Erythroblast (primary cell): ENCODE results near the gene AGPS.
"Not testable (repeated sequence)": the region's sequence is repeated elsewhere in the genome, so short reads cannot be mapped to it uniquely, and the experiment has no call there.

ENCODE experiments used
- DNase-seq, 2 experiments: peaks; one replicate each; lab custom pipeline; 2025; lab: John Stamatoyannopoulos, UW
- GATA1 ChIP-seq: IDR thresholded peaks from 2 replicates; pipeline ENCODE4 v1.6.1; 2011; ENCODE audit warnings: low read depth, mild to moderate bottlenecking, control low read depth, low read length, moderate library complexity
- POLR2A ChIP-seq: IDR thresholded peaks from 2 replicates; pipeline ENCODE4 v1.6.1; 2011; ENCODE audit warnings: mild to moderate bottlenecking, low read length

The AGPS gene

GRCh38 chr2:177483531-177483930 lies 91.0 kb downstream of the AGPS start:
- DNase-seq: no peak
- TF ChIP-seq POLR2A (no peak), GATA1 (no peak)

- TF ChIP-seq POLR2A (no peak), GATA1 (no peak)
- no peak for DNase-seq
Observed at GRCh38 chr2:177484180-177484795, 91.7 kb downstream of the AGPS start.

DNA sequence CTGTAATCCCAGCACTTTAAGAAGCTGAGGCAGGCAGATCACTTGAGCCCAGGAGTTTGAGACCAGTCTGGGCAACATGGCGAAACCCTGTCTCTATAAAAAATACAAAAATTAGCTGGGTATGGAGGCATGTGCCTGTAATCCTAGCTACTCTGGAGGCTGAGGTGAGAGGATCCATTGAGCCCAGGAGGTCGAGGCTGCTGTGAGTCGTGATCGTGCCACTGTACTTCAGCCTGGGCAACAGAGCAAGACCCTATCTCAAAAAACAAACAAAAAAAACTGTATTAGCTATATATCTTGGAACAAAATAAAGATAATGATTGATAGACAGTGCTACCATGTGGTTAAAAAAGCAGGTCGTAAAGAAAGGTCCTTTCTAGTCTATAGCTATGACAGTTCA lies 93.1 kb downstream of the AGPS start:
- not testable (repeated sequence) for DNase-seq

DNA sequence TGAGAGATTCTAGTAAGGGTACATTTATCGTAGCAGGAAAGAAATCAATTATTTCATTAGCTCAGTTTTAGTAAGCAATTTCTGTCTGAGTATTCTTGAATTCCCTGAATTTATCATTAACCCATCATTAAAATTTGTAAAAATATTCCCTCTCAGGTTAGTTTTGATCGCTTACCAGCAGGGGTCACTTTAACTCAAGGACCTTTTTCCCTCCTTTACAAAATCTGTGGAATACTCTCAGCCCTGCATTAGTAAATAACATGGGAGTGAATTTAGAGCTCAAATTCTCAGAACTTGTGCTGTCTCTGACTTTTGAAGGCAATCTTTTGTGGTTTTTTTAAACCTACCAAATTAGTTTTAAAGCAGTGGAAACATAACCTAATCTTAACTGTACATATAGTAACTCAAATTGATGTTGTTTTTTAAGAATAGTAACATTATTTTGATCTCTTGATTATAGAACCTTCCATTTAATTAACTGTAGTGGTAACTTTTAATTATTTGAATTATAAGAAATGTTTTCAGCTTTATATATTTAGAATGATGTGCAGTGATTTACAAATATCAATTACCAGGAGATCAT lies 97.2 kb downstream of the AGPS start:
- no peak for TF ChIP-seq POLR2A
- peak; percentile 27 to 63 for DNase-seq

- no peak for TF ChIP-seq POLR2A
- no peak for TF ChIP-seq GATA1
- no peak for DNase-seq
Observed at GRCh38 chr2:177495945-177496344, 103.4 kb downstream of the AGPS start.

DNA sequence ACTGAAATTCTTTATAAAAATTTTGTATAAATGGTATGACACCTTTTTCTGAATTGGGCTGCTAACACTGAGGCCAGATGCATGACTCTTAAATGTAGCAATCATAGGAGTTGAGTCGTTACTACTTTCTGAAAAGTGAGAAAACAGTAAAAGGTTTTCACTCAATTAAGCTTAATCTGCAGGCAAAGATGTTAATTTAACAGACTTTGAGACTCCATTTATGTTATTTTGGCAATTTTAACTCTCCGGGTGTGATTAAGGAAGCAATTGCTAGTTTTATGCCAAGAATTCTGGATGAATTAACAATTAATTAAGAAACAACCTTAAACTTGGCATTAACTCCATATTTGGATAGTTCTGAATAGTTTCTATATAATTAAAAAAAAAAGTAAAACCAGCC lies 104.3 kb downstream of the AGPS start:
- DNase-seq: no peak
- TF ChIP-seq POLR2A: no peak
- no peak for TF ChIP-seq GATA1

- DNase-seq: no peak
- no peak for TF ChIP-seq GATA1
- TF ChIP-seq POLR2A: no peak
Observed at GRCh38 chr2:177501186-177501585, 108.6 kb downstream of the AGPS start.

DNA sequence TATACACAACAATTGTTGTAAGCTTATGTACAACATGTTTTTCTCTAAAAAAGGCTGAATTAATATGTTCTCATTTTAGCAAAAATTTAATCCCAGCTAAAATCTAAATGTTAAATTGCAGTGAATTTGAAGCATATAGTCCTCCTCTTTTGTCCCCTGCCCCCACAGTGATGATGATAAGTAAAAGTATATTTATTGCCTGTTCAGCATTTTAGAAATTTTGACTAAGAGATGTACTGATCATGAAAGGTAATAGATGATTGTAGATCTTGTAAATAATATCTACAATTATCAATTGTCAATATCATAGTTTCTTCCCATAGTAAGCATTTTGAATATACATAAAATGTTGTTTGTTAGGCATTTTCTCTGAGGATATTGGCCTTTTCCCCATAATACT lies 113.9 kb downstream of the AGPS start:
- DNase-seq: no peak
- TF ChIP-seq POLR2A (no peak), GATA1 (no peak)

- no peak for DNase-seq
- TF ChIP-seq GATA1 (no peak), POLR2A (no peak)
Observed at GRCh38 chr2:177506998-177507397, 114.4 kb downstream of the AGPS start.

- TF ChIP-seq POLR2A (no peak), GATA1 (no peak)
- no peak for DNase-seq
Observed at GRCh38 chr2:177516824-177517544, 124.4 kb downstream of the AGPS start.

GRCh38 chr2:177518754-177519153 lies 126.2 kb downstream of the AGPS start:
- DNase-seq: no peak
- TF ChIP-seq GATA1 (no peak), POLR2A (no peak)

DNA sequence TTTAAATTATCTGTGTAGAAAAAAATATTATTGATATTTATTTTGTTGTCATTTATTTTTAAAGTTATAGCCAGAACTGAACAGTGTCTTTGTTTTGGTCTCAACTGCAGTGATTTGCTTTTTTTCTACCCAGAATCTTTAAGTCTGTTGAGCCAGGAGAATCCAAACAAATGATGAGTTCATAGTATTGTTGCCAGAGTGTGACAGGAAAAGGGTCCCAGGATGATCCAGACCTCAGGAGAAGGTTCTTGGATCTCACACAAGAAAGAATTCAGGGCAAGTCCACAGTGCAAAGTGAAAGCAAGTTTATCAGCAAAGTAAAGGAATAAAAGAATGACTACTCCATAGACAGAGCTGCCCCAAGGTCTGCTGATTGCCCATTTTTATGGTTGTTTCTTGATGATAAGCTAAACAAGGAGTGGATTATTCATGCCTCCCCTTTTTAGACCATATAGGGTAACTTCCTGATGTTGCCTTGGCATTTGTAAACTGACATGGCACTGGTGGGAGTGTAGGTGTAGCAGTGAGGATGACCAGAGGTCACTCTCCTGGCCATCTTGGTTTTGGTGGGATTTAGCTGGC lies 127.1 kb downstream of the AGPS start:
- no peak for TF ChIP-seq GATA1
- no peak for TF ChIP-seq POLR2A
- DNase-seq: peak in 1 of 2 experiments; percentile 4

DNA sequence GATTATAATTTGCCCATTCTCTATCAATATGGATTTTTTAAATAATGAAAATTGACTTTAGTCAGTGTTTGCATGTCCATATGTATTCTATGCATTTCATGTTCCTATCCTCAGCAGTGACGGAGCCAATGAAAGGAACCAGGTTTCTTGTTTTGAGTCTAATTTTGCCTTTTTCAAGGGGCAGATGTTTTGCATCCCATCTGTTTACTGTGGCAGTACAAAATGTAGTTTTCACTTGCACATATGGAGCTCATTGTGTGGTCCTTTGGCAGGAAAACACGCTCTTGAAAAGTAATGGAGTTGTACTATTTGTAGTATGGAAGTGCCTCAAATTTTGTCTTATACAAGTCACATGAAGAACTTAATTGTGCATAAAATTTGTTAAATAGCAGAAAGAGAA lies 127.8 kb downstream of the AGPS start:
- no peak for TF ChIP-seq POLR2A
- no peak for TF ChIP-seq GATA1
- no peak for DNase-seq

GRCh38 chr2:177523781-177524180 lies 131.2 kb downstream of the AGPS start:
- DNase-seq: no peak
- TF ChIP-seq GATA1 (no peak), POLR2A (no peak)
